ENCODE results near the gene PRDM16.

- no peak for TF ChIP-seq CTCF (IDR thresholded peaks at IDR 0.05)
- TF ChIP-seq POLR2A (IDR thresholded peaks at IDR 0.05), result no peak
Observed at GRCh38 chr1:3380469-3380868, 311.5 kb downstream of the PRDM16 start.

Data from uterus (tissue), 2 donors.